ENCODE results near the gene NFIC.
"Not testable (repeated sequence)": the region's sequence is repeated elsewhere in the genome, so short reads cannot be mapped to it uniquely, and the experiment has no call there.

NFIC gene

GRCh38 chr19:3452171-3452941 is 86.0 kb downstream of the NFIC start:
- Histone ChIP-seq H3K36me3 (ENCODE audit: control insufficient read depth, insufficient read depth, low read length) (no peaks in the 10 kb centered on the region), H3K4me1 (ENCODE audit: control insufficient read depth, insufficient read depth, low read length) (peaks cover 7% of the 10 kb centered on the region), H3K9me3 (ENCODE audit: control insufficient read depth, low read length) (no peaks in the 10 kb centered on the region), H3K27me3 (ENCODE audit: control insufficient read depth, insufficient read depth, low read length, poor library complexity, severe bottlenecking) (peaks cover 33% of the 10 kb centered on the region), H3K27ac (ENCODE audit: insufficient read depth, low read depth, low read length, poor library complexity, severe bottlenecking) (no peak overlapping the region), H3K4me3 (ENCODE audit: insufficient read depth, low read depth, low read length) (no peak overlapping the region)
- 93 to 95% methylated on average over 38 of the region's 38 CpGs for WGBS, 2 experiments

- not testable (repeated sequence) for H3K27ac ChIP-seq (ENCODE audit: insufficient read depth, low read depth, low read length, poor library complexity, severe bottlenecking); H3K36me3 ChIP-seq (ENCODE audit: control insufficient read depth, insufficient read depth, low read length); H3K4me3 ChIP-seq (ENCODE audit: insufficient read depth, low read depth, low read length); H3K9me3 ChIP-seq (ENCODE audit: control insufficient read depth, low read length)
- WGBS, 2 experiments, result 94 to 95% methylated on average over 10 of the region's 10 CpGs
- Histone ChIP-seq H3K4me1 (ENCODE audit: control insufficient read depth, insufficient read depth, low read length) (peaks cover 10% of the 10 kb centered on the region), H3K27me3 (ENCODE audit: control insufficient read depth, insufficient read depth, low read length, poor library complexity, severe bottlenecking) (peaks cover 33% of the 10 kb centered on the region)
Measured at GRCh38 chr19:3452942-3453214, 86.5 kb downstream of the NFIC start.

- Histone ChIP-seq H3K4me1 (ENCODE audit: control insufficient read depth, insufficient read depth, low read length) (peaks cover 20% of the 10 kb centered on the region), H3K27me3 (ENCODE audit: control insufficient read depth, insufficient read depth, low read length, poor library complexity, severe bottlenecking) (peaks cover 34% of the 10 kb centered on the region), H3K27ac (ENCODE audit: insufficient read depth, low read depth, low read length, poor library complexity, severe bottlenecking) (no peak overlapping the region), H3K4me3 (ENCODE audit: insufficient read depth, low read depth, low read length) (no peak overlapping the region), H3K9me3 (ENCODE audit: control insufficient read depth, low read length) (no peaks in the 10 kb centered on the region), H3K36me3 (ENCODE audit: control insufficient read depth, insufficient read depth, low read length) (no peaks in the 10 kb centered on the region)
- WGBS, 2 experiments, result 91 to 93% methylated on average over 25 of the region's 25 CpGs
Measured at GRCh38 chr19:3453840-3454239, 87.5 kb downstream of the NFIC start.

GRCh38 chr19:3454656-3455392 is 88.4 kb downstream of the NFIC start:
- H3K9me3 ChIP-seq (ENCODE audit: control insufficient read depth, low read length), result no peaks in the 10 kb centered on the region
- peaks cover 42% of the 10 kb centered on the region for H3K27me3 ChIP-seq (ENCODE audit: control insufficient read depth, insufficient read depth, low read length, poor library complexity, severe bottlenecking)
- WGBS, 2 experiments, result 92 to 94% methylated on average over 15 of the region's 15 CpGs
- peaks cover 28% of the 10 kb centered on the region for H3K4me1 ChIP-seq (ENCODE audit: control insufficient read depth, insufficient read depth, low read length)
- no peak overlapping the region for H3K27ac ChIP-seq (ENCODE audit: insufficient read depth, low read depth, low read length, poor library complexity, severe bottlenecking)
- H3K36me3 ChIP-seq (ENCODE audit: control insufficient read depth, insufficient read depth, low read length), result no peaks in the 10 kb centered on the region
- no peak overlapping the region for H3K4me3 ChIP-seq (ENCODE audit: insufficient read depth, low read depth, low read length)

GRCh38 chr19:3455393-3455955 is 89.1 kb downstream of the NFIC start:
- H3K9me3 ChIP-seq (ENCODE audit: control insufficient read depth, low read length), result no peaks in the 10 kb centered on the region
- no peaks in the 10 kb centered on the region for H3K36me3 ChIP-seq (ENCODE audit: control insufficient read depth, insufficient read depth, low read length)
- 88 to 94% methylated on average over 7 of the region's 7 CpGs for WGBS, 2 experiments
- H3K4me3 ChIP-seq (ENCODE audit: insufficient read depth, low read depth, low read length), result no peak overlapping the region
- H3K27me3 ChIP-seq (ENCODE audit: control insufficient read depth, insufficient read depth, low read length, poor library complexity, severe bottlenecking), result peaks cover 48% of the 10 kb centered on the region
- peaks cover 28% of the 10 kb centered on the region for H3K4me1 ChIP-seq (ENCODE audit: control insufficient read depth, insufficient read depth, low read length)
- H3K27ac ChIP-seq (ENCODE audit: insufficient read depth, low read depth, low read length, poor library complexity, severe bottlenecking), result no peak overlapping the region

- Histone ChIP-seq H3K36me3 (ENCODE audit: control insufficient read depth, insufficient read depth, low read length) (no peaks in the 10 kb centered on the region), H3K4me3 (ENCODE audit: insufficient read depth, low read depth, low read length) (no peak overlapping the region), H3K27ac (ENCODE audit: insufficient read depth, low read depth, low read length, poor library complexity, severe bottlenecking) (no peak overlapping the region), H3K27me3 (ENCODE audit: control insufficient read depth, insufficient read depth, low read length, poor library complexity, severe bottlenecking) (peaks cover 55% of the 10 kb centered on the region), H3K9me3 (ENCODE audit: control insufficient read depth, low read length) (no peaks in the 10 kb centered on the region), H3K4me1 (ENCODE audit: control insufficient read depth, insufficient read depth, low read length) (peaks cover 28% of the 10 kb centered on the region)
- 72 to 74% methylated on average over 37 of the region's 37 CpGs for WGBS, 2 experiments
Measured at GRCh38 chr19:3455960-3456601, 89.7 kb downstream of the NFIC start.

- peaks cover 64% of the 10 kb centered on the region for H3K27me3 ChIP-seq (ENCODE audit: control insufficient read depth, insufficient read depth, low read length, poor library complexity, severe bottlenecking)
- WGBS, 2 experiments, result 82 to 83% methylated on average over 18 of the region's 18 CpGs
- H3K27ac ChIP-seq (ENCODE audit: insufficient read depth, low read depth, low read length, poor library complexity, severe bottlenecking), result no peak overlapping the region
- no peak overlapping the region for H3K4me3 ChIP-seq (ENCODE audit: insufficient read depth, low read depth, low read length)
- peaks cover 28% of the 10 kb centered on the region for H3K4me1 ChIP-seq (ENCODE audit: control insufficient read depth, insufficient read depth, low read length)
- H3K36me3 ChIP-seq (ENCODE audit: control insufficient read depth, insufficient read depth, low read length), result no peaks in the 10 kb centered on the region
- H3K9me3 ChIP-seq (ENCODE audit: control insufficient read depth, low read length), result no peaks in the 10 kb centered on the region
Measured at GRCh38 chr19:3456925-3457527, 90.6 kb downstream of the NFIC start.

GRCh38 chr19:3457528-3458228 is 91.3 kb downstream of the NFIC start:
- 15 to 16% methylated on average over 20 to 21 of the region's 22 CpGs for WGBS, 2 experiments
- peaks cover 70% of the 10 kb centered on the region for H3K27me3 ChIP-seq (ENCODE audit: control insufficient read depth, insufficient read depth, low read length, poor library complexity, severe bottlenecking)
- no peaks in the 10 kb centered on the region for H3K36me3 ChIP-seq (ENCODE audit: control insufficient read depth, insufficient read depth, low read length)
- H3K27ac ChIP-seq (ENCODE audit: insufficient read depth, low read depth, low read length, poor library complexity, severe bottlenecking), result no peak overlapping the region
- H3K4me3 ChIP-seq (ENCODE audit: insufficient read depth, low read depth, low read length), result no peak overlapping the region
- no peaks in the 10 kb centered on the region for H3K9me3 ChIP-seq (ENCODE audit: control insufficient read depth, low read length)
- peaks cover 28% of the 10 kb centered on the region for H3K4me1 ChIP-seq (ENCODE audit: control insufficient read depth, insufficient read depth, low read length)

GRCh38 chr19:3458229-3459088 is 92.1 kb downstream of the NFIC start:
- Histone ChIP-seq H3K27me3 (ENCODE audit: control insufficient read depth, insufficient read depth, low read length, poor library complexity, severe bottlenecking) (peaks cover 78% of the 10 kb centered on the region), H3K9me3 (ENCODE audit: control insufficient read depth, low read length) (no peaks in the 10 kb centered on the region), H3K4me1 (ENCODE audit: control insufficient read depth, insufficient read depth, low read length) (peaks cover 32% of the 10 kb centered on the region), H3K4me3 (ENCODE audit: insufficient read depth, low read depth, low read length) (no peak overlapping the region), H3K36me3 (ENCODE audit: control insufficient read depth, insufficient read depth, low read length) (no peaks in the 10 kb centered on the region), H3K27ac (ENCODE audit: insufficient read depth, low read depth, low read length, poor library complexity, severe bottlenecking) (no peak overlapping the region)
- WGBS, 2 experiments, result 16% methylated on average over 19 of the region's 19 CpGs

Measured in ectodermal cell (in vitro differentiated cells).